NCI-H2196 (cell line): ENCODE measurements around the gene CDC42BPB.
"Not testable (repeated sequence)": the region's sequence is repeated elsewhere in the genome, so short reads cannot be mapped to it uniquely, and the experiment has no call there.

Experiments
- DNase-seq: peaks from one replicate; lab custom pipeline; 2025; ENCODE audit not compliant: unreplicated experiment; lab: John Stamatoyannopoulos, UW

CDC42BPB gene

DNA sequence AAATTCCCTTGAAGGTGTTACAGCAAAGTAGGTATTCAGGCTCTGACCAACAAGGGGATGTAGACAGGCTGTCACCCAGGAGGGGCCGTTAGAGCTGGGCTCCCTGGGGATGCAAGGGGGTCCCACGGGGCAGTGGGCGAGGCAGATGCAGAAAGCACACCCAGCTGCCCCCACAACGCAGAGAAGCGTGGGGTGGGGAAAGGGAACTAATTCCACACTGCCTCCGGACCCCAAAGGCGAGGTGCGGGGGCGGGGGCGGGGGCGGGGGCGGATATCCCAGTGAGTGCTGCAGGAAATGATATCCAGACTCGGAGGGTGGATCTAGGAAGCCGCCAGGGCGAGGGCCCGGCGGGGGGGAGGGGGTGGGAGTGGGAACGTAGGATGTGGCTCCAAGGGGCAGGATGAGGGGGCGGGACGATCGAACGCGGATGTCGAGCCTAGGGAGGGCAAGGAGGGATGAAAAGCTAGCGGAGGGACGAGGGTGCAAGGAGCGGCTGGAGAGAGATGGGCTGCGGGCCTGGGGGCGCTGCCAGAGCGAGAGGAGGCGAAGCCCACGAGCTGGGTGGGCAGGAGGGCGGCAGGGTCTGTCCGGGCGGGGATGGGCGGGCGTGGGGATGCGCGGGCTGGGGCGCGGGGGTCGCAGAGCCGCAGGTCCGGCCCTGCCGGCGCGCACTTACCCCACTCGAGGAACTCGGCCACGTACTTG is 874 bp downstream of the CDC42BPB start:
- DNase-seq, result peak; percentile 5

- no peak for DNase-seq
These were observed 1.7 kb downstream of the CDC42BPB start for GRCh38 chr14:103055695-103056094.

- DNase-seq, result no peak
These were observed 4.9 kb downstream of the CDC42BPB start for GRCh38 chr14:103052407-103052806.

DNA sequence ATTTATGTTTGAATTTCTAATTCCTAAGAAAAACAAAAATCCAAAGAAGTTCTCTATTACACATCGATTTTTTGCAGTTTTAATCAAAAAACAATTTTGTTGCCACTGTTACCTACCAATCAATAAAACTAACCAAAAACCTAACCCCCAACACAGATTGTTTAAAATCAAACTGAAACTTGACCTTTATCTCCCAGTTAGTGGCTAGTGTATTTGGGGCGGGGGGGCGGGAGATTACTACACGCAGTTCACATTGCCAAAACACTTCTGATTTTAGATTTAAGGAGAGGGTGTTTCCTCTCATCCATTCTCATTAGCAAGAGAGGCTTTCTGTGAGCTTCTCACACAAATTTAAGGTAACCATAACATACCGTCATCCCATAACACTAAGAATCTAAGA is 6.4 kb downstream of the CDC42BPB start:
- DNase-seq, result no peak

DNA sequence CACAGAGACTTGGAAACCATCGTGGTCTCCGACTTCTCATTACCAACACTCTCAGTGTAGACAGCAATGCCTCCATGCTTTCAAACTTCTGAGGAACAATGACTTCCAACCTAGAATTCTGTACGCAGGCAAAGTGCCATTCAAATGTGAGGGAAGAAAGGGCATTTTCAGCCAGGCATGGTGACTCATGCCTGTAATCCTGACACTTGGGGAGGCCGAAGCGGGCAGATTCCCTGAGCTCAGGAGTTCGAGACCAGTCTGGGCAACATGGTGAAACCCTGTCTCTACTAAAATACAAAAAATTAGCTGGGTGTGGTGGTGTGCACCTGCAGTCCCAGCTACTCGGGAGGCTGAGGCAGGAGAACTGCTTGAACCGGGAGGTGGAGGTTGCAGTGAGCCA is 9.9 kb downstream of the CDC42BPB start:
- DNase-seq, result not testable (repeated sequence)

DNA sequence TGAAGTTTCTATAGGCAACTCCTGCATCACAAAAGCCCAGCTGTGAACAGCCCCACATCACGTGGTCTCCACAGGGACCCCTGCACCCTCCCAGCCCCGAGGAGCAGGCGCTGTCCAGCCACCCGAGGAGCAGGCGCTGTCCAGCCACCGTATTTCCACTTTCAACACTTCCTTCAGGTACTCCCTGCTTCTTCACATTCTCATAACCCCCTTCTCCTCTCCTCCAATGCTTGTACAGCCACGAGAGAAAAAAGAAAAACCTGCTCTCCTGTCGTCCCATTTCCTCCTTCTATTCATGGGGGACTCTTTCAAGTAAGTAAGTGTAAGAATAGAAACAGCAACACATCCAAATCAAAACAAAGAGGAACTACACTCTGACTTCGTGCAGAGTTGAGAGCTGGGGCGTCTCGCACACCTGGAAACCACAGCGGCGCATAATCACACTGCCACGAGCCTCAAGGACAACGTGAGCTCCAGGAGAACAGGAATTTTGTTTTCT is 11.9 kb downstream of the CDC42BPB start:
- no peak for DNase-seq

DNA sequence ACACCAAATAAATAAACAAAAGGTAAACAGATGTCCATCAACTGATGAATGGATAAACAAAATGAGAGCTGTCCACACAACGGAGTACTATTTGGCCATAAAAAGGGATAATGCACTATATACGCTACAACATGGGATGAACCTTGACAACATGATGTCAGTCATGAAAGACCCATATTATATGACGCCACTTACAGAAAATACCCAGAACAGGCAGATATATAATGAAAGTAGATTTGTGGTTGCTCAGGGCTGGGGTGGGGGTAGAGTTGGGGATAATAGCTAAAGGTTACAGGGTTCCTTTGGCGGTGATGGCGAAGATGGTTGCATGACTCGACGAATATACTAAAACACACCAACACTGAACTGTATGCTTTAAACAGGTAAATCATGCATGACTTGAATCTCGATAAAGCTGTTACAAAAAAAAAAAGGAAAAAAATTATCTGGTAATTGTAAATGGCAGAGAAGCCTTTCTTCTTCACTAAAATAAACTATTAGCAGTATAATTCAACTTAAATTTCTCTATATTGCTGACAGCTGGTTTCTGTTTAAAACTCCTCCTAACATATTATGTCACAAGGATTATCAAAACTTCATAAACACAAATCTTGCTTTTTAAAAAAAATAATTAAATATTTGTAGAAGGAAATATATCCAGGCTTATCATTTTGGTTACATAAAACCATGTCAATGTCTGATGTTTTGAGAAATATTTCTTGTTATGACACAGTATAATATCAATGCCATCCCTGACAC is 13.9 kb downstream of the CDC42BPB start:
- DNase-seq, result no peak

GRCh38 chr14:103041464-103041863 is 15.9 kb downstream of the CDC42BPB start:
- DNase-seq, result no peak

- no peak for DNase-seq
These were observed 23.7 kb downstream of the CDC42BPB start for GRCh38 chr14:103033681-103034096.

DNA sequence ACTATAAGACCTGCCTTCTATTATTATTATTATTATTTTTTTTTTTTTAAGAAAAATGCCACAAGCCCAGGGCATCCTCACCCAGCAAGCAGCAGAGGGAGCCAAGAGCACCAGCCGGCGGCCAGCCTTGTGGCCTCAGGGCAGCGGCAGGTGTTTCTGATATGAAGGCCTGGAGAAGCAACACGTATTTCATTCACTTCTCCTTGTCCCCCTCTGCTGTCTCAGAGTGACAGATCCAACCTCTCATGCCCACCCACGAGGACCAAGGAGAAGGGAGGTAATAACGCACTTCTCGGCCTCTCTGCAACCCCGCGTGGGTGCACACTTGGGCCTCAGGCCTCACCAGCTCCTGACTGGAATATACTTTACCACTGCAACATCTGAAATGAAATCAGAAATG is 25.4 kb downstream of the CDC42BPB start:
- DNase-seq, result no peak

GRCh38 chr14:103031566-103031911 is 25.8 kb downstream of the CDC42BPB start:
- no peak for DNase-seq

DNA sequence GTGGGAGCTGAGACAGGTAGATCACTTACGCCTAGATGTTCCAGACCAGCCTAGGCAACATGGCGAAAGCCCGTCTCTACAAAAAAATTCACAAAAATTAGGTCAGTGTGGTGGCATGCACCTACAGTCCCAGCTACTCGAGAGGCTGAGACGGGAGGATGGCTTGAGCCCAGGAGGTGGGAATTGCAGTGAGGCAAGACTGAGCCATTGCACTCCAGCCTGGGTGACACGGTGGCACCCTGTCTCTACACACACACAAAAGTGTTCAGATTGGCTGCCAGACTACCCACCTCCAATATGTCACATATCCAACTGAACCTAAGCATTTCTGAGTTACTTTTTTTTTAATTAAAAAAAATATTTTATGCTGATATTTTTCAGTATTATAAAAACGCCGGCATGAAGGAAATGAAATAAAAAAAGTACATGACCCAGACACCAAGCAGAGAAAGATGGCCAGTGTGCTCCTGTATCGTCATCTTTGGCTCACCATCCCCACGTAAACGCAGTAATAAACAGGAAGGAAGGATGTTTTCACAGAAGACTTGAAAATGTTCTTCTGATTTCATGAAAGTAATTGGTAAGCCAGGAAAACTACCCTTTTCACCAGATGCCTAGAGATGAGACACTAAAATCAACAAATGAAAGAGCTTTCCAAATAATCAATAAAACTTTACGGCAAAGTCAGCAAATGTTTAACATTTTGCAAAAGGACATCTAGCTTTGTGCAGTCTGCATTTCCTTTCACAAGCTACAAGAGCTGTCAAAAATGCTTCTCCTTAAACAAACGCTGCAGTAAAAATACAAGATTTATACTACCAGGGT is 26.4 kb downstream of the CDC42BPB start:
- no peak for DNase-seq

GRCh38 chr14:103029936-103030335 is 27.4 kb downstream of the CDC42BPB start:
- DNase-seq, result no peak

- no peak for DNase-seq
These were observed 28.6 kb downstream of the CDC42BPB start for GRCh38 chr14:103028772-103029171.

DNA sequence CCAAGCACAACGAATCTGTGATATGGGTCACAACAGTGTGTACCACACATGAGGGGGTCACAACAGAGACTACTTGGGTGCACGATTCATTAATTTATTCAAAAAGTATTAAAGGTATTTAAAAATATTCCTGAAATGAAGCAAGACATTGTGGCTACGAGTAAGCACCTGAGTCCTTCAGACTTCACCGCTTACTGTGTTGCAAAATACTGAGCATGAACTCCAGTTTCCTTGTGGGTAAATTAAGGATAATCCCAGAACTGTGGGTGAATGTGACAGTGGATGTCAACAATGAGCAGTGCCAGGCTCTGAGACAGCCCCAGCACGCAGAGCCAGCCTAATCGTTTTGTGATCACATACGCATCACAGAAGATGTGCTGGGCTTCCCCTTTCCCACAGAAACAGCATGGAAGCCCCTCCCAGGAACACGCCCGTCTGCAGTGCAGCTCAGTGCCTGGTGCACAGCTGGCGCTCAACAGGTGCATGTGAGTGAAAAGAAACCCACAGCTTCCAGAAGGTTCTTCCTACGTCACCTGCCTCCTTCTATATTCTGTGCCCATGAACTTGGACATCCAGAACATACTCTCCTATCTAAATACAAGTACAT is 29.1 kb downstream of the CDC42BPB start:
- DNase-seq, result no peak

- no peak for DNase-seq
These were observed 29.9 kb downstream of the CDC42BPB start for GRCh38 chr14:103027451-103027850.

GRCh38 chr14:103026988-103027387 is 30.4 kb downstream of the CDC42BPB start:
- DNase-seq, result no peak

DNA sequence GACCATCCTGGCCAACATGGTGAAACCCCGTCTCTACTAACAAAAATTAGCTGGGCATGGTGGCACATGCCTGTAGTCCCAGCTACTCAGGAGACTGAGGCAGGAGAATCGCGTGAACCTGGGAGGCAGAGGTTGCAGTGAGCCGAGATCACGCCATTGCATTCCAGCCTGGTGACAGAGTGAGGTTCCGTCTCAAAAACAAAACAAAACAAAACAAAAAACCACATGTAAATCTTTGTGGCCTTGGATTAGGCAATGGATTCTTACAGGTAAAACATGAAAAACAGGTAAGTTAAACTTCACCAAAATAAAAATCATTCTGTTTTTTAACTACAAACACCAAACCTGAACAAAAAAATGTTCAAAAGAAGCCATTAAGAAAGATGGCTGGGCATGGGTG is 31.2 kb downstream of the CDC42BPB start:
- not testable (repeated sequence) for DNase-seq

- no peak for DNase-seq
These were observed 33.4 kb downstream of the CDC42BPB start for GRCh38 chr14:103023881-103024473.

DNA sequence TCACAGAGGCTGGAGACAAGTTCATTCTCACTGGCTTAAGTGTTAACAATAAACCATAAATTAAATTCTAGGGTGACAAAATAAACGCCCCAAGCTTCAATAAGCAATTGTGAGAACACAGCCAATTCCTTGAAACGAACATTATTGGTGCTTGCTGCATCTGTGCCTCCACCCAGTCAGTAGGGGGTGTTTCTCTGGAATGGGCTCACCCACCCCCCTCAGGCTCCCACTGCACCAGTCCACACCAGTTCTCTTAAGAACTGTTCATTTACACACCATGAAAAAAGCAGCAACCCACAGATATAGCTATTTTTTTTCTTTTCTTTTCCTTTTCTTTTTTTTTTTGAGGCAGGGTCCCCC is 34.7 kb downstream of the CDC42BPB start:
- DNase-seq, result no peak
